COLO829 (cell line): ENCODE data around the gene SPACA6.
A peak's percentile ranks its signal among the peaks of the same experiment; 100 is the strongest.

ENCODE experiments used
- DNase-seq: peaks from one replicate; pipeline ENCODE4 v3.0.0; 2012; ENCODE audit warnings: low spot score

SPACA6 gene

DNA sequence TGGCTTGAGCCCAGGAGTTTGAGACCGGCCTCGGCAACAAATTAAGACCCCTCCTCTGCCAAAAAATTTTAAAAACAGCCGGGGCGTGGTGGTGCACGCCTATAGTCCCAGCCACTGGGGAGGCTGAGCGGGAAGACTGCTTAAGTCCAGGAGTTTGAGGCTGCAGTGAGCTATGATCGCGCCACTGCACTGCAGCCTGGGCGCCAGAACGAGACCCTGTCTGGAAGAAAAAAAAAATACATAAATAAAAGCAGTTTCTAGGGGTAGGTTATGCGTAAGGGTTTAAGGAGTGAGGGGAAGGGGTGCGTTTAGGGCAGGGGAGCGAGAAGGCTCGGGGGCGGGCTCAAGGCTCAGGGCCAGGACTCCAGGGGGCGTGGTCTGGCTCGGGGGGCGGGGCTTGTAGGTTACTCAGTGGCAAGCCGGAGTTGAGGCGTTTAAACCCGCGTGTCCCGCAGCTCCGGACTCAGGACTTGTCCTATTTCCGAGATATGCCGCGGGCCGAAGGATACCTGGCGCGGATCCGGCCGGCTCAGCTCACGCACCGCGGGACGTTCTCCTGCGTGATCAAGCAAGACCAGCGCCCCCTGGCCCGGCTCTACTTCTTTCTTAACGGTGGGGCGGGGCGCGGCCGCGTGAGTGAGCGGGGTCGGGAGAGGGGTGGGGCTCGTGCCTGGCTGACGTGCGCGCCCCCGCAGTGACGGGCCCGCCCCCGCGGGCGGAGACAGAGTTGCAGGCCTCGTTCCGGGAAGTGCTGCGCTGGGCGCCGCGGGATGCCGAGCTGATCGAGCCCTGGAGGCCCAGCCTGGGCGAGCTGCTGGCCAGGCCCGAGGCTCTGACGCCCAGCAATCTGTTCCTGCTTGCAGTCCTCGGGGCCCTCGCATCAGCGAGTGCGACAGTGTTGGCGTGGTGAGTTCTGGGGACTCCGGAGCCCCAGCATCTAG lies 10.7 kb downstream of the SPACA6 start:
- peak; percentile 90 for DNase-seq

DNA sequence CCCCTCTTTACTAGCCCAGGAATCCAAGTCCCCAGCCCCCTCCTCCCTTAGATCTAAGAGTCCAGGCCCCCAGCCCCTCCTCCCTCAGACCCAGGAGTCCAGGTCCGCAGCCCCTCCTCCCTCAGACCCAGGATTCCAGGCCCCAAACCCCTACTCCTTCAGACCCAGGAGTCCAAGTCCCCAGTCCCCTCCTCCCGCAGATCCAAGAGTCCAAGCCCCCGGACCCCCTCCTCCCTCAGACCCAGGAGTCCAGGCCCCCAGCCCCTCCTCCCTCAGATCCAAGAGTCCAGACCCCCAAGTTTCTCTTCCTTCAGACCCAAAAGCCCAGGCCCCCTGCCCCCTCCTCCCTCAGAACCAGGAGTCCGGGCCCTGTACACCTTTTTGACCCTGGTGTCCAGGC lies 11.5 kb downstream of the SPACA6 start:
- no peak for DNase-seq

DNA sequence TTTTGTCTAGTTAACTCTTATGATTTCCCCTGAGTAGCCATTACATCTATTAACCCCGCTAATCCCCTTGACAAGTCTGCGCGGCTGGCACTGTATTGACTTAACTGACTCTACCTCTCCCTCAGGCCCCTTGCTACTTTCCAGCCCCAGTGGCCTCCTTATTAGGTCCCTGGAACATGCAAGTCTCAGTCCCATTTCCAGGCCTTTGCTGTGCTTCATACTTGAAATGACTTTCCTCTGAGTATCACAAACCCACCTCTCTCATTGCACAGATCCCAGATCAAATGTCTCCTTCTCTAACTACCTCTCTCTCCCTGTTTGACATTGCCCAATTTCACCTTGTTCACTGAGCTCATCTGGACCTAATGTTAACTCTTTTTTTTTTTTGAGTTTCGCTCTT lies 13.2 kb downstream of the SPACA6 start:
- DNase-seq = no peak

DNA sequence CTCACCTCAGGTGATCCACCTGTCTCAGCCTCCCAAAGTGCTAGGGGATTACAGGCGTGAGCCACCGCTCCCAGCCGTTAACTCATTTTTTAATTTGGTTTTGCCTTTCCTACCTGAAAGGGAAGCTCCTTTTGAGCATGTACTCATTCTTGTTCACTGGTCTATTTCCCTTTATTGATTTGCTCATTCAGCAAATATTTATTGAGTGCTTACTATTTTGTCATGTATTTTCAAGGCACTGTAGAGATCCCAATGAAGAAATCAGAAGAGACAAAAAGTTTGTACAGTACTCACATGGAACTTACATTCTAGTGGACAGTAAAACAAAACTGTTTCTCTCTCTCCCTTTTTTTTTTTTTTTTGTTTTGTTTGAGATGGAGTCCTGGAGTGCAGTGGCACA lies 13.8 kb downstream of the SPACA6 start:
- DNase-seq = no peak

DNA sequence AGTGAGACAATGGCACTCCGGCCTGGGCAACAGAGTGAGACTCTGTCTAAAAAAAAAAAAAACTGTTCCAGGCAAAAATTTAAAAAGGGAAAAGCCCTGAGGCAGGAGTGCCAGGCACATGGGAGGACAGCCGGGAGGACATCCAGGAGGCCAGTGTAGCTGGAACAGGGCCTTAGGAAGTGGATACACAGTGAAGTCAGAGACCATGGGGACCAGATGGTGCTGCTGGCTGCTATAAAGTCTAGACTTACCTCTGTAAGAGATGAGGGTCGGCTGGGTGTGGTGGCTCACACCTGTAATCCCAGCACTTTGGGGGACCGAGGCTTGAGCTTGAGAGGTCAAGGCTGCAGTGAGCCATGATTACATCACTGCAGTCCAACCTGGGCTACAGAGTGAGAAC lies 15.7 kb downstream of the SPACA6 start:
- no peak for DNase-seq

DNA sequence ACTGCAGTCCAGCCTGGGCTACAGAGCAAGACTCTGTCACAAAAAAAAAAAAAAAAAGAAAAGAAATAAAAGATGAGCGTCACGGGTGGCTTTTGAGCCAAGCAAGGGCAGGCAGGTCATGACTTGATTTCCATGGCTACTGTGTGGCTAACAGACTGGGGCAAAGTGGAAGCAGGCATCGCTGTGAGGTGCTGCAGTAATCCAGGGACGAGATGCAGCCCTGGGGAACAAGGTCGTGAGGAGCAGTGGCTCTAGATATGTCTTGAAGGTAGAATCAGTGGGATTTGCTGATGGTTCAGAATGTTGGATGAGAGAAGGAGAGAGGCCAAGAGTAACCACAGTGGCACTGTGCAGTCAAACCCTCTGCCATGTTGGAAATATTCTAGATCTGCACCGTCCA lies 16.4 kb downstream of the SPACA6 start:
- DNase-seq = no peak

DNA sequence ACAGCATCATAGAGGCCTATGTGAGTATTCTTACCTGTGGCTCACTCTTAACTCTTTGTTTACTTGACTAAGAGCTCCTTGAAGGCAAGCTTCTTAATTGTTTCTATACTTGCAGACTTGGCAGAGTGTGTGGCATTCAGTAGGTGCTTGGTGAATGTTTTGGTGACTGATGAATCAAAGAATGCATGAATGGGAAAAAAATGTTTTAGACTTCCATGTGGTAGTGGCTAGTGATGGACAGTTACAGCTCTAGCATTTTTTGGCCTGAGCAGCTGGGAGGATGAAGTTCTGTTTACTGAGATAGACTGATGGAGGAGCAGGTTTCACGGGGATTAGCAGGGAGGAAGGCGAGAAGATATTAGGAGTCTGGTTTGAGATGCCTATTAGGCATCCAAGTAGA lies 17.0 kb downstream of the SPACA6 start:
- no peak for DNase-seq

DNA sequence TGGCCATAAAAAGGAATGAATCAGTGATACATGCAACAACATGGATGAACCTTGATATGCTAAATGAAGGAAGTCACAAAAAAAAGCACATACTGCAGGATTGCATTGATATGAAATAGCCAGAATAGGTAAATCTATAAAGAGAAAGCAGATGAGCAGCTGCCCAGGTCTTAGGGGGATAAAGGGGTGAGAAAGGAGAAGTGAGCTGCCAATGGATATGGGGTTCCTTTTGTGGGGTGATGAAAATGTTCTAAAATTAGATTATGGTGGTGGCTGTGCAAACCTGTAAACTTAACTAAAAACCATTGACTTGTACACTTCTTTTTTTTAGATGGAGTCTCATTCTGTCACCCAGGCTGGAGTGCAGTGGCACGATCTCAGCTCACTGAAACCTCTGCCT lies 18.6 kb downstream of the SPACA6 start:
- no peak for DNase-seq

DNA sequence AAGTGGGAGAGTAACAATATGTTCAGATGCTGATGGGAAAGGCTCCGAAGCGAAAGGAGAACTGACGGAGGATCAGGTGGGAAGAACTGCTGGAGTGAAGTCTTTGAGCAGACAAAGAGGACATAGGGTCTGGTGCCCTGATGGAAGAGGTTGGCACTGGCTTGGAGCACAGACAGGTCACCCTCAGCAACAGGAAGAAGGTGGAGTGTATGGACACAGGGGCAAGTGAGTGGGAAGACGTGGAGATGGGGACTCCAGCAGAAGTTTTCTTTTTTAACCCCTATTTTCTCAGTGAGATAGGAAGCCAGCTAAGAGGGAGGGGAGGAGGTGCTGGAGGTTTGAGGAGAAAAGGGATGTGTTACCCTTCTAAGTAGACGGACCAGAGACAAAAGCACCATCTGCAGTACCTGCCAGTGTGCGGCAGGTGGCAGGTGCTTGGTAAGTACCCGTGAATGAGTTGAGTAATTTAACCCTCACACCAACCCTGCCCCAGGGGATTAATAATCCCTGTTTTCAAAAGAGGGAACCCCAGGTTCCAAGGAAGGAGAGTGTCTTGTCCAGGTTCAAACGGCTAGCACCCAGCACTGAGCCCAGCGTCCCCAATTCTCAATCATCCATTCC lies 19.4 kb downstream of the SPACA6 start:
- no peak for DNase-seq

DNA sequence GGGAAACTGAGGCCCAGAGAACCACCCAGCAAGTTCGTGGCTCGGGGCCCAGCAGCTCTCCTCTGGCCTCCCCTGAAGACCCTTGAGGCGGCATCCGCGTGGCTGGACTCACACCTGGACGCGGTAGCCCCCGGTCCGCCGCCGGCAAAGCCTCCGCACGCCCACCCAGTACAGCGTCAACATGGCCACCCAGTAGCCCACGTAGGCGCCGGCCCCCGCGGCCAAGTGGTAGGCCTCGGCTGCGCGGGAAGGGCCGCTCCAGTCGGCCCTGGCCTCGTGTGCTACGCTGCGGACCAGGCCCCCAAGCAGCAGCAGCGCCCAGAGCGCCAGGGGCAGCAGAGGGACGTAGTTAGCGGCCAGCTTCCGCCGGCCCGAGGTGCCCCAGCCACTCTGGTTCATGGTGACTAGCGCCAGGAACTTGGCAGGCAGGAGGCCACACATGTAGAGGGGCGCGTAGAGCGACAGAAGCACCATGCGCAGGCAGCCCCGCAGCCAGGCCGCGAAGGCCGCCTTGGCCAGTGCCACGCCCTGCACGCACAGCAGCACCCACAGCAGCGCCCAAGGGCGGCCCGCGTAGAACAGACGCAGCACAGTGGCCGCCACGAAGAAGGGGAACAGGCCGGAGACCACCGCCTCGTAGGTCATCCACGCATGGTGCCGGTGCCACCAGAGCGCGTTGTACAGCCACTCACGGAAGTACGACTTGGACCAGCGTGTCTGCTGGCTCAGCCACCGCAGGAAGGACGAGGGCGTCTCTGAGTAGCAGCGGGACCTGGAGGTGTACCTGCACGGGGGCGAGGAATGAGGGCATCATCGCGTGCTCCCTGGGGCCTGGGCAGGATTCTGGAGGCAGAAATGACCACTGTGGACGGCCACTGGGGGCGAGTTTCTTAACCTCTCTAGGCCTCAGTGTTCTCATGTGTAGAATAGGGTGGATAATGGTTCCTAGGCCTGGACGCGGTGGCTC lies 20.5 kb downstream of the SPACA6 start:
- DNase-seq = no peak

DNA sequence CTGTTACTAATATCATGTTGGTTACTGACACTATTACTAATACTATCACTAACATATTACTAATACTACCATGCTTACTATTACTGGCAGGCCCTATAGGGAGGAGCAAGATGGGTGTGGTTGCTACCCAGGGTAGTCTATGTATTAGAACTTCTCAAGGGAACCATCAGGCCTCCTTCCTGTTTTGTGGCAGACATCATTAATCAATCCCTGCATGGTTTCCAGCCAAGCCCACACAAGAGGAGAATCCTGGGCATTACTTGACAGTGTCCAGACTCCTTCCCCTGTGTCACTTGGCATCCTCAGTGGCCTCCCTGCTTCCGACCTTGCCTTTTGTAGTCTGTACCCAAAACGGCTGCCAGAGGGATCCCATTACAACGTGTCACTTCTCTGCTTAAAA lies 21.7 kb downstream of the SPACA6 start:
- DNase-seq = no peak

DNA sequence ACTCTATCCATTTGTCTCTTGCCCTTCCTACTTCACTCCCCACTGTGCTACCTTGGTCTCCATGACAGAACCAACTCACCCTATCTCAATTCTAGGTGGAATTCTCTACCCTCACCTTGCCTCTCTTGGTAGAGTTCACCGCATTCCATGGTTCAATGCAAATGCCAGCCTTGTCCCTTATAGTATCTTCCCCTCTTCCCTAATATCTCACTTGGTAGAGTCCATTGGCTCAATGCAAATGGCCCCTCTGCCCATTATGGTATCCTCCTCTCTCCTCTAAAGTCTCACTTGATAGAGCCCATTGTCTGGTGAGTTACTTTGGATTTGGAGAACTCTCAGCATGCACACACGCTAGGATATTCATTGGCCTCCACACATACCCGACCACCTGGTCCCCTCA lies 22.7 kb downstream of the SPACA6 start:
- no peak for DNase-seq

DNA sequence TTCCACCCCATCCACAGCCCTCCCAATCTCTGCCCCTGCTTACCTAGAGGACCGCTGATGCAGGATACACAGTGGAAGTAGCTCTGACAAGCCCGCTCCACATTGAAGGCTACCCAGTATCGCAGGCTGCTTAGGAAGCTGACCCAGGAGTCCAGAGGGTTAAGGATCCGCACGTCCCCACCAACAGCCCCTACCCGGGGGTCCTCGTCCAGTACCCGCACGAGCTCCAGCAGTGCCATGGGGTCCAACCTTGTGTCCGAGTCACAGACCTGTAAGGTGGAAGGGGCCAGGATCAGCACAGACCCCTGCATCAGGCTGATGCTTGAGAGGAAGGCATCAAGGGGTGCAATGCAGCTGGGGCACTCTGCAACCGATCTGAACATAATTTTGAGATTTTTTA lies 23.8 kb downstream of the SPACA6 start:
- DNase-seq = no peak

DNA sequence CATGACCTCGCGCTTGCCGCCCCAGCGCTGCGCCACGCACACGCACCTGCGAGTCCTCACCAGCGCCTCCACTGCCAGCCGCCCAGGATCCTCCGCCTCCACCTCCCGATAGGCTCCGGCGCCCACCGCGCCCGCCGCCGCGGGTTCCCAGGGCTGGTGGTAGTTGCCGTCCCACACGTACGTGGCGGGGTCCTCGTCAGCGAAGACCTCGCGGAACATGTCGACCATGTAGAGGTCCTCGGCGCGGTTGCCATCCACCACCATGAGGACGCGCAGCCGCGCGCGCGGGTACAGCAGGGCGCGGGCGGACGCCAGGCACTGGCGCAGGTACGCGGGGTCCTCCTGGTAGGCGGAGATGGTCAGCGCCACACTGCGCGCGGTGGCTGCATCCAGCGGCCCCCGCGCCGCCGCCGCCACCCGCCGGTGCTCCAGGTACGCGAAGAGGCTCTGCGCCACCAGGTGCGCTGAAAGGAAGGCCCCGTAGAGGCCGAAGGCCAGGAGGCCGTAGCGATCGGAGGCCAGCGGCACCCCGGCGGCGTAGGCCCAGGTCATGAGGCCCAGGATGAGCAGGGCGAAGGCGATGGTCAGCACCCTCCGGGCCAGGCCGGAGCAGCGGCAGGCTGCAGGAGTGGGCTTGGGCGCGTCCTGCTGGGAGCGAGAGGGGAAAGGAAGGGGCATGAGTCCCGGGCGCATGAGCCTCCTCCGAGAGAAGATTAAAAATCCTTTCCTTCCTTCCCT lies 26.3 kb downstream of the SPACA6 start:
- no peak for DNase-seq

DNA sequence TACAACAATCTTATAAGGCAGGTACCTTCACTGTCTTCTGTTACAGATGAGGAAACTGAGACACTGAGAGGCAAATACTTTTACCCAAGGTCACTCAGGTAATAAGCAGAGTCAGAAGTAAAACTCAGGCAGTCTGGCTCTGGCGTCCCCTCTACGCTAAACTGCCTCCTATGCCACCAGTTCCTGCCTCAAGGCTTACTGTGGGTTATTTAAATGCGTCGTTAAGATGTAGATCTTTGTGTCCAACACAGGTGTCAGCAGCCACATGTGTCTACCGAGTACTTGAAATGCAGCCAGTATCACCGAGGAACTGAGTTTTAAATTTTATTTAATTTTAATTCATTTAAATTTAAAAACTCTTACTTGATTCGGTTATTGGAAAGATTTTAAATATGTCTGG lies 28.8 kb downstream of the SPACA6 start:
- DNase-seq = no peak

DNA sequence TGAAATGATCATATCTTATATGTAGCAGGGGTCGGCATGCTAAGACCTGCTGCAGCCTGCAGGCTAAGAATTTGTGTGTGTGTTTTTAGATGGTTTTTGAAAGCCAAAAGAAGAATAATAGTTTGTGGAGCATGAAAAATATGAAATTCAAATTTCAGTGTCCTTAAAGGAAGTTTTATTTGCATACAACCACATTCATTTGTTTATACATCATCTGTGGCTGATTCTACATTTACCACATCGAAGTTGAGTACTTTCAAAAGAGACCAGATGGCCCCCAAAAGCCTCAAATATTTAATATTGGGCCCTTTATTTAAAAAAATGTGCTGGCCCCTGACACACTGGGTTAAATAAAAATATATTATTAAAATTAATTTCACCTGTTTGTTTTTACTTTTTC lies 29.4 kb downstream of the SPACA6 start:
- DNase-seq = no peak

DNA sequence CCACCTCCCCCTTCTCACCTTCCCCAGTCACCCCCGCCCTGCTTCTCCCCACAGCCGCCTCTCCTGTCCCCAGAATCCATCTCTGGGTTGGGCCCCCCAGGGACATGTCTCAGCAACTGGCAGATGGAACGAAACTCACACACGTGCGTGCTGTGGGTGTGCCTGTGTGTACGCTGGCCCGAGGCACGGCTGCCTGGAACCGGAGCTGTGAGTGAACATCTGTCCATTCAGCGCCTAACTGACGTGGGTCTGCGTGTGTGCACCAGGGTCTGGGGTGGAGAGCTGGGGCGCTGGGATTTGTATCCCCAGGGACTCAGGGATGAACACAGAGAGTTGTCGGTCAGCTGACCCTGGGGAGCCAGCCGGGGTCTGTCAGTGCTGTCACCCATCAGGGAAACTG lies 31.4 kb downstream of the SPACA6 start:
- no peak for DNase-seq

DNA sequence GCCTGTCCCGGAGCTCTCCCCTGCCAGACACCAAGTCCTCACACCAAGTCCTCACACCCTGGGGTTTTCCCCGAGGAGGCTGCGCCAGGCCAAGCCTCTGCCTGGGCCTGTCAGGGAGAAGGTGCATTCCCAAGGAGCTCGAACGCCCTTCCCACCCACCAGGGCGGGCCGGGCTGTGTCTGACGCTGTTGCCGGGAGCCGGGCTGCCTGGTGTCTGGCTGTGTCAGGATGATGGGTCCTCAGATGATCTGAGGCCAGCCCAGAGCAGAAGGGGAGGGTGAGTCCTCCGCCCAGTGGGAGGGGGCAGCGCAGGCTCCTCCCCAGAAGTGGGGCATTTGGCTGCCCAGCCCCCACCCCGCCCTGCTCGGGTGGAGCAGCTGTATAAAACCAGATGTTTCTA lies 32.9 kb downstream of the SPACA6 start:
- no peak for DNase-seq

DNA sequence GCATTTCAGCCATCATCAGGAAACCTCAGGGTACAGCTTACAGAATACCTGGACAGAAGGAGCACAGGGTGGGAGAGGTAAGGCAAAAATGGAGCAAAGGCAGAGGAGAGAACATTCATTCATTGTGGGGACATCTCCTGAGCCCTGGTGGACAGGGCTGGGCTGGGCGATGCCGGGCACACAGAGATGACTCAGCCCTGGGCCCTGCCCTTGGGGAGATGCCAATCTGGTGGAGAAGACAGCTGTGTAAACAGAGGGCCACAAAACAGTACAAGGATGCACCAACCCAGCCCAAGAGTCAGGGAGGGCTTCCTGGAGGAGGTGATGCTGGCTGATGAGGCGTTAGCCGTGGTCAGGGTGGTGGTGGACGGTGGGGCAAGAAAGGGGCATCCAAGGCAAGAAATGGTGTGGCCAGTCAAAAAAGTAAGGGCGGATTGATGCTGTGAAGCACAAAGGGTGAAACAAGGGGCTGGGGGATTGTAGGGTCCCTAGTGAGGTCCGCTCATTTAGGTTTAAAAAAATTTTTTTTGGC lies 34.3 kb downstream of the SPACA6 start:
- DNase-seq = no peak

DNA sequence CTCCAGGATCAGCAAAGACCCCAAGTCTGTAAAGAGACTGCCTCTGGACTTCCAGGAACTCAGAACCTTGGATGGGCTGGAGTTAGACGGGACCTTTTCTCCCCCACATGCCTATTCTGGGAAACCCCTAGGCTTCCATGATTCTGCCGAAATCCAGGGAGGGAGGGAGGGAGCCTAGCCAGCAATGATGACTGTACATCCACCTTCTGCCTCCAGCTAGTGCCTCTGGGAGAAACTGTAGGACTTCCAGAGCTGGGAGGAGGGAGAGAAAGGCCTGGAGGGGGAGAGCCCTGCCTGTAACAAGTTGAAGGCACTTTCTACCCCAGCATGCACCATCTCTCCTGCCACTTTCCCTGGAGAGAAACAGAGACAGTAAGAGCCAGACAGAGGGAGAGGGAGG lies 36.7 kb downstream of the SPACA6 start:
- DNase-seq = no peak

DNA sequence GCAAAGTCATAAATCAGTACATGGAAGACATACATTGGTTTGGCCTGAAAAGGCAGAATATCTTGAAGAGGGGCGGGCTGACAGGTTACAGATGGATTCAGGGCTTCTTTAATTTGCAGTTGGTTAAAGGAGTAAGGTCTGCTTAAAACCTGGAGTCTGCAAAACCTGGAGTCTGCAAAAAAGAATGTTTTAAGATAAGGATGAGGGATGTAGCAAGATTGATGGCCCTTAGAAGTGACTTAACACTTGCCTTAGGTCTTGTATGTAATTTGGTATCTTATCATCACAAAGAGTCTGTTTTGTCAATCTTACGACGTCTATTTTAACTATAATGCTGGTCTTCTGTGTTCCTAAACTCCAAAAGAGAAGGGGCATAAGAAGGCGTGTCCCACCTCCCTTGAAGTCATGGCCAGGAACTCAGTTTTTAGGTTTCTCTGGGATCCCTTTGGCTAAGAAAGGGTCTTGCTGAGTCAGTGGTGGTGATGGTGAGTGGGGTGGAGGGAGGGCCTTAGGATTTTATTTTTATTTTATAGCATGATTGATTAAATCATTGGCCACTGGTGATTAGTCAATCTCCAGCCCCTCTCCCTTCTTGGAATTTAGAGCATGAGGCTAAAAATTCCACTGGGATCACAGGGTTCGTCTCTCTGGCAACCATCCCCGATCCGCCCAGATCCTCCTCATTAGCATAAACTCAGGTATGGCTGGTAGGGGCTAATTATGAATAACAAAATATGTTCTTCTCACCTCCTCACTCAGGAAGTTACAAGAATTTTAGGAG lies 40.8 kb downstream of the SPACA6 start:
- no peak for DNase-seq
